Vagina (tissue), 2 donors: ENCODE data around the gene CADM1.

Experiments used
- POLR2A ChIP-seq, 2 donors: fragments of 450-650 bp; IDR thresholded peaks; one replicate each; pipeline ENCODE4 v1.6.1; 2017; ENCODE audit warnings: antibody characterized with exemption in 2 of 2, mild to moderate bottlenecking in 2 of 2, moderate library complexity in 2 of 2
- POLR2AphosphoS5 ChIP-seq, 2 donors: sonication (generic); formaldehyde crosslinking; IDR thresholded peaks; one replicate each; pipeline ENCODE4 v1.9.0; 2017; ENCODE audit warnings: antibody characterized with exemption in 2 of 2, mild to moderate bottlenecking in 2 of 2, low read depth in 1 of 2; ENCODE audit not compliant: insufficient read depth in 1 of 2
- TF ChIP-seq, protein P1 (sequence below), 3 experiments: fragments of 450-650 bp in 2 of 3; fragments of 200-600 bp in 1 of 3; sonication (generic) in 1 of 3; IDR thresholded peaks; one replicate each; pipeline ENCODE4 v1.5.1; 2017 to 2019; ENCODE audit warnings: antibody characterized with exemption in 3 of 3, mild to moderate bottlenecking in 2 of 3, moderate library complexity in 2 of 3

DNA sequence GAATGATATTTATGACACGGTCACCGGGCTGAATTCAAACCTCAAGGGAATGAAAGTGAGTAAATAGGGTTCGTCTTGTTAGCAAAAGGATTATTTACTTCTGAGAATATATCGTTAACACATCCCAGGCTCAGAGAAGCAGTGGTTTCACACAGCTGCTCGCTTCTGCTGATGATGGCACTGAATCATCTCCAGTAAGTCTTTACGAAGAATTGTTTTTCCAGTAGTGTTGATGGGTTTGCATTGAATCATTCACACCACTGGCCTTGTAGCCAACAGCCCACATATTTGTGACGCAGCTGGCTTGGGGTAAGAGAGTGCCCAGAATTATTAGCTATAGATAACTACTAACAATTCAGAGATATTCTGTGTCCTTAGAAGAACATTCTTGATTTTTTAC lies 236.3 kb downstream of the CADM1 start:
- TF ChIP-seq POLR2A (IDR thresholded peaks at IDR 0.05) (no peak), POLR2AphosphoS5 (IDR thresholded peaks at IDR 0.05; ENCODE audit: insufficient read depth in 1 of 2, low read depth in 1 of 2) (no peak)
- TF ChIP-seq, protein P1, sequence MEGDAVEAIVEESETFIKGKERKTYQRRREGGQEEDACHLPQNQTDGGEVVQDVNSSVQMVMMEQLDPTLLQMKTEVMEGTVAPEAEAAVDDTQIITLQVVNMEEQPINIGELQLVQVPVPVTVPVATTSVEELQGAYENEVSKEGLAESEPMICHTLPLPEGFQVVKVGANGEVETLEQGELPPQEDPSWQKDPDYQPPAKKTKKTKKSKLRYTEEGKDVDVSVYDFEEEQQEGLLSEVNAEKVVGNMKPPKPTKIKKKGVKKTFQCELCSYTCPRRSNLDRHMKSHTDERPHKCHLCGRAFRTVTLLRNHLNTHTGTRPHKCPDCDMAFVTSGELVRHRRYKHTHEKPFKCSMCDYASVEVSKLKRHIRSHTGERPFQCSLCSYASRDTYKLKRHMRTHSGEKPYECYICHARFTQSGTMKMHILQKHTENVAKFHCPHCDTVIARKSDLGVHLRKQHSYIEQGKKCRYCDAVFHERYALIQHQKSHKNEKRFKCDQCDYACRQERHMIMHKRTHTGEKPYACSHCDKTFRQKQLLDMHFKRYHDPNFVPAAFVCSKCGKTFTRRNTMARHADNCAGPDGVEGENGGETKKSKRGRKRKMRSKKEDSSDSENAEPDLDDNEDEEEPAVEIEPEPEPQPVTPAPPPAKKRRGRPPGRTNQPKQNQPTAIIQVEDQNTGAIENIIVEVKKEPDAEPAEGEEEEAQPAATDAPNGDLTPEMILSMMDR (IDR thresholded peaks at IDR 0.05): no peak
